Esophagus squamous epithelium (tissue), 4 donors: ENCODE measurements around the gene RFC4.

ENCODE experiments used
- POLR2A ChIP-seq, 4 donors: fragments of 450-650 bp; IDR thresholded peaks; one replicate each; pipeline ENCODE4 v1.6.1; 2017; ENCODE audit warnings: antibody characterized with exemption in 4 of 4, mild to moderate bottlenecking in 4 of 4, moderate library complexity in 3 of 4
- TF ChIP-seq, protein P1 (sequence below), 6 experiments: fragments of 450-650 bp in 4 of 6; fragments of 200-600 bp in 2 of 6; sonication (generic) in 2 of 6; IDR thresholded peaks; one replicate each; pipeline ENCODE4 v1.5.1; 2016 to 2019; ENCODE audit warnings: antibody characterized with exemption in 6 of 6, mild to moderate bottlenecking in 4 of 6, moderate library complexity in 4 of 6

DNA sequence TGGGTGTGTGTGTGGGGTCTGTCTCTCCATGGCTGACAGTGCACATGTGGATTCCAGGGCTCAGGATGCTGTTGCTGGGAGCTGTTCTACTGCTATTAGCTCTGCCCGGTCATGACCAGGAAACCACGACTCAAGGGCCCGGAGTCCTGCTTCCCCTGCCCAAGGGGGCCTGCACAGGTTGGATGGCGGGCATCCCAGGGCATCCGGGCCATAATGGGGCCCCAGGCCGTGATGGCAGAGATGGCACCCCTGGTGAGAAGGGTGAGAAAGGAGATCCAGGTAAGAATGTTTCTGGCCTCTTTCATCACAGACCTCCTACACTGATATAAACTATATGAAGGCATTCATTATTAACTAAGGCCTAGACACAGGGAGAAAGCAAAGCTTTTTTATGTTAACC is 46.7 kb upstream of the RFC4 start:
- TF ChIP-seq, protein P1, sequence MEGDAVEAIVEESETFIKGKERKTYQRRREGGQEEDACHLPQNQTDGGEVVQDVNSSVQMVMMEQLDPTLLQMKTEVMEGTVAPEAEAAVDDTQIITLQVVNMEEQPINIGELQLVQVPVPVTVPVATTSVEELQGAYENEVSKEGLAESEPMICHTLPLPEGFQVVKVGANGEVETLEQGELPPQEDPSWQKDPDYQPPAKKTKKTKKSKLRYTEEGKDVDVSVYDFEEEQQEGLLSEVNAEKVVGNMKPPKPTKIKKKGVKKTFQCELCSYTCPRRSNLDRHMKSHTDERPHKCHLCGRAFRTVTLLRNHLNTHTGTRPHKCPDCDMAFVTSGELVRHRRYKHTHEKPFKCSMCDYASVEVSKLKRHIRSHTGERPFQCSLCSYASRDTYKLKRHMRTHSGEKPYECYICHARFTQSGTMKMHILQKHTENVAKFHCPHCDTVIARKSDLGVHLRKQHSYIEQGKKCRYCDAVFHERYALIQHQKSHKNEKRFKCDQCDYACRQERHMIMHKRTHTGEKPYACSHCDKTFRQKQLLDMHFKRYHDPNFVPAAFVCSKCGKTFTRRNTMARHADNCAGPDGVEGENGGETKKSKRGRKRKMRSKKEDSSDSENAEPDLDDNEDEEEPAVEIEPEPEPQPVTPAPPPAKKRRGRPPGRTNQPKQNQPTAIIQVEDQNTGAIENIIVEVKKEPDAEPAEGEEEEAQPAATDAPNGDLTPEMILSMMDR (IDR thresholded peaks at IDR 0.05): no peak
- no peak for TF ChIP-seq POLR2A (IDR thresholded peaks at IDR 0.05)
